HG03135 (cell line): ENCODE data around the gene CCDC91.
"Not testable (repeated sequence)": the region's sequence is repeated elsewhere in the genome, so short reads cannot be mapped to it uniquely, and the experiment has no call there.

Source experiments
- ATAC-seq: cut with Tn5 transposase; IDR thresholded peaks from one replicate; pipeline ENCODE4 v1.9.1; 2021; ENCODE audit warnings: mild to moderate bottlenecking, moderate library complexity; ENCODE audit not compliant: unreplicated experiment

The CCDC91 gene

GRCh38 chr12:28231248-28231647 is 41.0 kb downstream of the CCDC91 start:
- no peak for ATAC-seq

- ATAC-seq = no peak
These were observed 42.1 kb downstream of the CCDC91 start for GRCh38 chr12:28232211-28232928.

GRCh38 chr12:28234444-28234843 is 44.2 kb downstream of the CCDC91 start:
- ATAC-seq = no peak

GRCh38 chr12:28235015-28235414 is 44.8 kb downstream of the CCDC91 start:
- ATAC-seq = no peak

GRCh38 chr12:28235985-28236384 is 45.7 kb downstream of the CCDC91 start:
- no peak for ATAC-seq

DNA sequence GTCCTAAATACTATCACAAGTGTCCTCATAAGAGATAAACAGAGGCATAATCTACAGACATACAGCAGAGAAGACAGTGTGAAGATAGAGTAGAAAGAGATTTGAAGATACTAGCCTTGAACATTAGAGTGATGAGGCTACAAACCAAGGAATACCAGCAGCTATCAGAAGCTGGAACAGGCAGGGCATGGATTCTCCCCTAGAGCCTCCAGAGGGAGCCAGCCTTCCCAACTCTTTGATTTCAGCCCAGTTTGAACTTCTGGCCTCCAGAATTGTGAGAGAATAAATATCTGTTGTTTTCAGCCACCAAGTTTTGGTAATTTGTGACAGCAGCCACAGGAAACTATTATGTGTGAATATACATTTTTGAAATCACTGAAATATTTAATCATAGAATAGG is 47.2 kb downstream of the CCDC91 start:
- no peak for ATAC-seq

GRCh38 chr12:28239918-28240317 is 49.7 kb downstream of the CCDC91 start:
- ATAC-seq = no peak

GRCh38 chr12:28240853-28241252 is 50.6 kb downstream of the CCDC91 start:
- ATAC-seq = no peak

DNA sequence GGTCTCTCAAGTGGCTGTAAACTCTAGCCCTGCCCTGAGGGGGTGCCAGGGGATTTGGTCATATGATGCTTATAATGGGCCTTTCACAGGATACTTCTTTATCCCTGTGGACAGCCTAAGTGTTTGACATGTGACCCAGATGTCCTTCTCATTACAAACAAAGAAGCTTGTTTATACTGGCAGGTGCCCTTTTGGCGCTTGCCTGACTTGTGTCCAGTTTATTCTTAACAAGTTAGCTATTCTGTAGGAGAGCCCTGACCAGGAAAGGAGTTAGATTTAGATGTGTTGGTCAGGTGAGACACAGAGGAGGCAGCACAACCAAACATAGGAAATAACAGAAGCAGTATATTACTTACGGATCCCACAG is 51.9 kb downstream of the CCDC91 start:
- no peak for ATAC-seq

GRCh38 chr12:28242496-28243309 is 52.4 kb downstream of the CCDC91 start:
- no peak for ATAC-seq

- ATAC-seq = no peak
These were observed 53.0 kb downstream of the CCDC91 start for GRCh38 chr12:28243310-28243633.

DNA sequence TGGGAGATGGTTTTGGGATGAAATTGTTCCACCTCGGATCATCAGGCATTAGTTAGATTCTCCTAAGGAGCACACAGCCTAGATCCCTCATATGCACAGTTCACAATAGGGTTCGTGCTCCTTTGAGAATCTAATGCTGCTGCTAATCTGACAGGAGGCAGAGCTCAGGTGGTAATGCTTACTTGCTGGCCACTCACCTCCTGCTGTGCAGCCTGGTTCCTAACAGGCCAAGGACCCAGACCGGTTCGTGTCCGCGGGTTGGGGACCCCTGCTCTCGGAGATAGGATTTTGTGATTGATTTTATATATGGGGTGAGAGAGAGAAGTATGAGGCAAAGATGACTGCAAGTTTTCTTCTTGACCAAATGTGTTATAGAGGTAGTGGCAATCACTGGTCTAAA is 57.5 kb downstream of the CCDC91 start:
- no peak for ATAC-seq

- ATAC-seq = peak; percentile 42
These were observed 58.4 kb downstream of the CCDC91 start for GRCh38 chr12:28248555-28249145.

DNA sequence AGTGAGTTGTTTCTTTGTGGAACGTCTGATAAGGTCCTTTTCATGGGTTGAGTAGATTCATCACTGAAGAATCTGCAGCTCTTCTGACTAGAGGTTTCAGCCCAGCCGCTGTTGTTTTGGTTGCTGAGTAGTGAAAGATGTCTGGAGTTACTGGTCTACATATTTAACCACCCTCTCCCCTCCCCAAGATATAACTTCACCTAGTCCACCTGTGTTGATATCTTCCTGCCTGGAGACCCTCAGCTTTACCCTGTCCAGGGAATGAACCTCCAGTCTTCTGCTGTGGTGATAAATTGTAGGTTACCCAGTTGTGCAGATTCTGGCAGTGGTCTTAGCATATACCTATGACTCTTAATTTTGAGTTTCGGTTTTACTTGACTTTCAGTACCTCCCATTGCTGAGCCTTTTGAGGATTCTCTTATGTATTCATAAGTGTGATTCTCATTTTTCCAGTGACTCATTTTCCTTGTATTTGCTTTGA is 62.9 kb downstream of the CCDC91 start:
- peak; percentile 86 for ATAC-seq

DNA sequence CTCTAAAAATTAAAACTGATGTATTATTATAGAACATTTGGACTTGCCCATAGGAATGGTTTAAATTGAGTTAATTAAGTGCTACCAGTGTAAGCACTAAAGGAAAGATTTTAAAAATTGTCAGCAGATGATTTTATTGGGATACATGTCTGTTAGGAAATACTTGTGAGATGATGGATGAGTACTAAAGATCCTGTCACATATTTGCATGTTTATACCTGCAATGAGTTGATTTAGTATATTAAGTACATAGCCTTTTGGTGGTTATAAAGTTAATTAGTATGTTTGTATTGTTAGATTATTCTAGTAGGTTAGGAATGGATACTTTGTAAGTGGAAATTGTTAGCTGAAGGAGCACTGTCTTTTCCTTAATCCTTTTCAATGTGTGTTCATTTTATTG is 67.2 kb downstream of the CCDC91 start:
- no peak for ATAC-seq

DNA sequence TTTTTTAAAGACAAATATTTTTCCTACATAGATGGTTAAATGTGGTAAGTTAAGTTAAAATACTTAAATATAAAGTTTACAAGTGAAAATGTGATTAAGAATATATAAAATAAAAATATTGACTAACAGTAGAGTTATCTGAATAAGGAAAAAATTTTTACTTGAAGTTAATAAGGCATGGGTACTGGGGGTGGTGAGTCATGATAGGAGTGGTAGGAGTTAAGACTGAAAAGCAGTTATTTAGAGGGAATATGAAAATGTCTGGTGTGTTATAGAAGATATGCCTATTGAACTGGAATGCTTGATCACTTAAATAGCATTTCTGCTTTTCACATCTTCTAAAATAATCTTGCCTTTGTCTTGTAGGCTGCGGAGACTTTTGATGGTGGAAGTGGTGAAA is 68.7 kb downstream of the CCDC91 start:
- ATAC-seq = no peak

GRCh38 chr12:28265435-28266042 is 75.3 kb downstream of the CCDC91 start:
- ATAC-seq = no peak

GRCh38 chr12:28267920-28268607 is 77.8 kb downstream of the CCDC91 start:
- not testable (repeated sequence) for ATAC-seq

DNA sequence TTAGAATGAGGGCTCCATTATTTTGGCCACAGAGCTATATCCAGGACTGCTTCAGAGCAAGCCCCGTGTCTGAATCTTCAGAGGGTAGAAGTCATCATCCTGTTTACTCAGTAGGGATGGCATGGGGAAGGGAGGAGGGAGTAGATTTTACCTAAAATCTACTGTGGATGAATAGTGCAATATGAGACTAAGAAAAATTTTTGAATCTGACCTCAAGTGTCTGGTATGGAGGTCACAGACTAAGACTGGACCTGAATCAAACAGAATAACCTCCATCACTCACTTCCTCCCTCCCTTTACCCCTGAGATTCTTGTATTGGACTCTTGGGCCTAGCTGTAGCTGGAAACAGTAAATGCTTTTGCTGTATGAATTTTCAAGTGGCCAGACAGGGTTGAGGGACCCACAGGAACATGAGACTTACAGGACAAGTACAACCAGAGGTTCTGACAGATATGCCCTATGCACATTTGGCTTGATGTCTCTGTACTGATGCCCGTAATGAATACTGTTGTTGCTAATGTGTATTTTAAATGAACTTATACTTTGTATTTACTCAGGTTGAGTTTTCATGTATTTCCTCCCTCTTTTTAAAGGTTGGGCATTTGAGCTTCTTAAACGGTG is 78.5 kb downstream of the CCDC91 start:
- no peak for ATAC-seq

GRCh38 chr12:28269851-28270250 is 79.6 kb downstream of the CCDC91 start:
- no peak for ATAC-seq

DNA sequence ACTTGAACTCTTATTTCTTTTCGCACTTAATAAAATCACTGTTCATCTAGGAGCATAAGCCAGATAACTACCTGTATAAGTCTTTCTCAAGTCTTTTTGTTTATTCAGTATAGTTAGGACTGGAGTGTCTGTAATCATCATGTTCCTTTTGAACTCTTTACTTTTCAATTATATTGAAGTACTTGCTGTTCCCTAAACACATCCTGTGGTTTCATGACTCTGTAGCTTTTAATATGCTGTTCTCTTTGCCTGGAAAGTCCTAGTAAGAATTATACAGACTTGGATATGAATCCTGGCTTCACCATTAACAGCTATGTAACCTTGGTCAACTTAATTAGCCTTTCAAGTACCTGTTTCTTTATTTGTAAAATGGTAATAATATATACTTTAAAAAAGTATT is 88.2 kb downstream of the CCDC91 start:
- no peak for ATAC-seq
